ENCODE results near the gene MORC2.

Gene MORC2

DNA sequence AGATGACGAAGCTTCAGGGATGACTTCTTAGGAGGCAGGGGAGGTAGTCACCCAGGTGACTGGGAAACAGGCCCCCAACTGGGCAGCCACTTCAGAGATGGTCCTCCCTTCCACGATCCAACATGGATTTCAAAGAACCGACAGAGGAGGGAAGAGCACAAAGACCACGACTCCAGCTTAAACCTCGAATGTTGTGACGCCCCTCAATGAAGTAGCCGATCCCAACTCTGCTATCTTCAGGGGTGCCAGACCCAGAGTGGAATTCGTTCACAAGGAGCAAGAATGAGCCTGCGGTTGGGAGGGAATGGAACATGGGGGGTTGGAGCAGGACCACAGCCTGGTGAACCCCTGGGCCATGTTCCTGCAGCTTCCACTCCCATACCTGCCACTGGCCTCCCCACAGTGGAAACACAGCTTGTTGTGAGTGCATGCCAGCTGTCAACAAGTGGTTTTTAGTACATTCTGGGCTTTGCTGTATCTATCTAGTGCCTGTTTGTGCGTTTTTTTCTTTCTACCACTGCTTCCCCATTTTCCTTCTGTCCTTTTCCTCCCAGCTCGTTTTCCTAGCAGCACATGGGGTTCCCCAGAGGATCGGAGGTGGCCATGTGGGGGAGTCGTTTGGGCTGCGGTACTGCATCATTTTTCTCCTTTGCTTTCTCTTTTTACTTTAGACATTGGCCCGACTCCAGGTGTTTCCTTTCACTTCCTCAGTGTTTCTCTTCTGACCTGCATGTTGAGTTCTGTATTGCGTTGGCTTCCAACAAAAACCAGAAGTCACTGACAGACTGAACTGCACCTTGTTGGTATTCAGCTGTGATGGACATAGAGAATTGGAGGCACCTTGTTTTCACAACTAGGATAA lies 65.8 kb downstream of the MORC2 start:
- Histone ChIP-seq H3K4me1 (no peaks in the 10 kb centered on the region), H3K36me3 (no peaks in the 10 kb centered on the region), H3K27me3 (no peaks in the 10 kb centered on the region), H3K9me3 (no peaks in the 10 kb centered on the region), H3K4me3 (ENCODE audit: low read depth, low read length) (no peak overlapping the region)
- TF ChIP-seq, protein P1, sequence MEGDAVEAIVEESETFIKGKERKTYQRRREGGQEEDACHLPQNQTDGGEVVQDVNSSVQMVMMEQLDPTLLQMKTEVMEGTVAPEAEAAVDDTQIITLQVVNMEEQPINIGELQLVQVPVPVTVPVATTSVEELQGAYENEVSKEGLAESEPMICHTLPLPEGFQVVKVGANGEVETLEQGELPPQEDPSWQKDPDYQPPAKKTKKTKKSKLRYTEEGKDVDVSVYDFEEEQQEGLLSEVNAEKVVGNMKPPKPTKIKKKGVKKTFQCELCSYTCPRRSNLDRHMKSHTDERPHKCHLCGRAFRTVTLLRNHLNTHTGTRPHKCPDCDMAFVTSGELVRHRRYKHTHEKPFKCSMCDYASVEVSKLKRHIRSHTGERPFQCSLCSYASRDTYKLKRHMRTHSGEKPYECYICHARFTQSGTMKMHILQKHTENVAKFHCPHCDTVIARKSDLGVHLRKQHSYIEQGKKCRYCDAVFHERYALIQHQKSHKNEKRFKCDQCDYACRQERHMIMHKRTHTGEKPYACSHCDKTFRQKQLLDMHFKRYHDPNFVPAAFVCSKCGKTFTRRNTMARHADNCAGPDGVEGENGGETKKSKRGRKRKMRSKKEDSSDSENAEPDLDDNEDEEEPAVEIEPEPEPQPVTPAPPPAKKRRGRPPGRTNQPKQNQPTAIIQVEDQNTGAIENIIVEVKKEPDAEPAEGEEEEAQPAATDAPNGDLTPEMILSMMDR (IDR thresholded peaks at IDR 0.05; ENCODE audit: low read depth, low read length) = no peak
- no peak for DNase-seq

DNA sequence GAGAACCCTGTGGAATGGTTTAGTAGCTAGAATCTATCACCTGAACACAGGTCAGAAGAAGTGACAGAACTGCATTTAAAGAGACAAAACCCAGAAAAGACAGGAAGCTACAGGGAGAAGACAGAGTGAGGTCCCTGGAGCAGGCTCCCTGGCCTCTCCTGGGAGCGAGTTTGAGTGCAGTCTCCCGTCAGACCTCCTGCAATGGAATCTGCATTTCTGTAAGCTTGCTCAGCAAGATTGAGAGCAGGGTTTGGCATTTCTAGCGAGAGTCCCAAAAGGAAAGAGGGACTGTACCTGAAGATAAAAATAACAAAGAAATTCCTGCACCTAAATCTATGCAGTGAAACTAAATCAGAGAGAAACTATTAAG lies 74.2 kb downstream of the MORC2 start:
- no peaks in the 10 kb centered on the region for H3K27me3 ChIP-seq
- no peaks in the 10 kb centered on the region for H3K4me1 ChIP-seq
- no peak for DNase-seq
- H3K36me3 ChIP-seq = no peaks in the 10 kb centered on the region
- TF ChIP-seq, protein P1 (IDR thresholded peaks at IDR 0.05; ENCODE audit: low read depth, low read length) = no peak
- no peak overlapping the region for H3K4me3 ChIP-seq (ENCODE audit: low read depth, low read length)
- no peaks in the 10 kb centered on the region for H3K9me3 ChIP-seq

DNA sequence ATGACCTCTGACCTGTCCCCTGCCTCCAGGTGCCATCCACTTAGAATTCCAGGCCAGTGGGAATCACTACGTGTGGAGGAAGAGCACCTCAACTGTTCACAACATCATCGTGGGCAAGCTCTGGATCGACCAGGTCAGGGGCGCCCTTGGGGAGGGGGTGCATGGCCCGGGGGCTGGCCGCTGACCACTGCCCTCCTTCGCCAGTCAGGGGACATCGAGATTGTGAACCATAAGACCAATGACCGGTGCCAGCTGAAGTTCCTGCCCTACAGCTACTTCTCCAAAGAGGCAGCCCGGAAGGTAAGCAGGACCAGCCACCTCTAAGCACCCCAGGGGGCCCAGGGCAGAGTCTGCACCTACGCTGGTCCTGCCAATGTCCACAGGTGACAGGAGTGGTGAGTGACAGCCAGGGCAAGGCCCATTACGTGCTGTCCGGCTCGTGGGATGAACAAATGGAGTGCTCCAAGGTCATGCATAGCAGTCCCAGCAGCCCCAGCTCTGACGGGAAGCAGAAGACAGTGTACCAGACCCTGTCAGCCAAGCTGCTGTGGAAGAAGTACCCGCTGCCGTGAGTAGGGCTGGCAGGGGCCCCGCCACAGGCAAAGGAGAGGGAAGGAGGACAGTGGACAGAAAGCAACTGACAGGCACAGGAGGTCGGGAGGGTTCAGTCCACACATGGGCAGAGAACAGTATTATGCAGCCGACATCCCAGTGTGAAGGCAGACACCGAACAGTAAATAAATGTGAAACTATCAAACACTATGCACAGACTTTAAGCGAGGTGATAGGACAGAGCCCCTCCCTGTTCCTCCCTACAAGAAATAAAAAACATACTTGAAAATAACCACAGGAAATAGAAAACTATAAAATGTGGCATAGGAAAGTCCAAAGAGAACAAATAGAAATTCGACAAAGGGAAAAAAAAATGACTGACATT lies 74.9 kb downstream of the MORC2 start:
- no peaks in the 10 kb centered on the region for H3K4me1 ChIP-seq
- no peaks in the 10 kb centered on the region for H3K36me3 ChIP-seq
- TF ChIP-seq, protein P1 (IDR thresholded peaks at IDR 0.05; ENCODE audit: low read depth, low read length) = no peak
- no peak for DNase-seq
- H3K9me3 ChIP-seq = no peaks in the 10 kb centered on the region
- H3K27me3 ChIP-seq = no peaks in the 10 kb centered on the region
- H3K4me3 ChIP-seq (ENCODE audit: low read depth, low read length) = no peak overlapping the region

DNA sequence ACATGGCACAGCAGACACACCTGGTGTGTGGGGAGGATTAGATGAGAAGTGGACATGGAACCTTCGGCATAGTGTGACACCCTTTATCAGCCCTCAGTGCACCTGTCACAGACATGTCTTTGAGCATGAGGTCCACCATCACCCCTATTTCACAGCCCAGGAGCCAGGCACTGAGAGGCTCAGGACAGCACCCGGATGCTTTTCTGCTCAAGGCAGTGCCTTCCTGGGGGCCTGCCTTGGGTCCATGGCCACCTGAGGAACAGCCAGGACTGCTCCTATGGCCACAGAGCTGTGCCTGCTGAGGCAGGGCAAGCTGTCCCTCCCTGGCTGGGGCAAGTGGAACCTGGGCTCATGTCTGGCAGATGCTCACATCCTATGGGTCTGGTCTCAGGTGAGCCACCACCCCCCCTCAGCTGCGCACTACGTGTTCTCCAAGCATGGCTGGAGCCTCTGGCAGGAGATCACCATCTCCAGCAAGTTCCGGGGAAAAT lies 75.8 kb downstream of the MORC2 start:
- Histone ChIP-seq H3K27me3 (no peaks in the 10 kb centered on the region), H3K4me1 (no peaks in the 10 kb centered on the region), H3K4me3 (ENCODE audit: low read depth, low read length) (no peak overlapping the region), H3K36me3 (no peaks in the 10 kb centered on the region), H3K9me3 (no peaks in the 10 kb centered on the region)
- TF ChIP-seq, protein P1 (IDR thresholded peaks at IDR 0.05; ENCODE audit: low read depth, low read length) = no peak
- no peak for DNase-seq

DNA sequence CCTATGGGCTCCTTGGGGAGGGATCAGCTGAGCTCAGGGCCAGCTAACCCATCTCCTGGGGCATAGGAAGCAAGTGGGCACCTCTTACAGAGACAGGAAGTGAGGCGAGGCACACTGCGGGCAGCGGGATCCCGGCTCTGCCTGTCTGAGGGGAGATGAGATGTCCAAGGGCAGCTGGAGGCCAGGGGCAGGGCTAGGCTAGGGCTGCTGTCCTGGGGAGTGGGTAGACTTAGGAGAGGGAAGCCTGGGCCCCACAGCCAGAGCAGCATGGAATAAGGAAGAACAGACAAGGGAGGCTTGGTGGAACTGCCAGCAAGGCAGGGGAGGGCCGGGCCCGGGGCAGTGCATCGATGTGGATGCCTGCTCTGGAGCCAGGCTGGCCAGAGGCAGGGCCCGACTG lies 76.3 kb downstream of the MORC2 start:
- no peaks in the 10 kb centered on the region for H3K27me3 ChIP-seq
- no peak overlapping the region for H3K4me3 ChIP-seq (ENCODE audit: low read depth, low read length)
- TF ChIP-seq, protein P1 (IDR thresholded peaks at IDR 0.05; ENCODE audit: low read depth, low read length) = no peak
- no peaks in the 10 kb centered on the region for H3K36me3 ChIP-seq
- no peaks in the 10 kb centered on the region for H3K4me1 ChIP-seq
- DNase-seq = no peak
- H3K9me3 ChIP-seq = no peaks in the 10 kb centered on the region

Measured in BE2C (cell line).